Measurements from ENCODE around the gene EFR3B.
"Not testable (repeated sequence)": the region's sequence is repeated elsewhere in the genome, so short reads cannot be mapped to it uniquely, and the experiment has no call there.

Gene EFR3B

GRCh38 chr2:25041928-25042320, at the start of gene EFR3B:
Gene EFR3B, plus strand, starts transcription at chr2:25042076. Its CDS starts 237 bp downstream, at chr2:25042313.
- peak; percentile 86 for DNase-seq (ENCODE audit: low spot score)

- no peak for DNase-seq (ENCODE audit: low spot score)
Observed at GRCh38 chr2:24993406-24994145, 48.3 kb upstream of the EFR3B start.

GRCh38 chr2:24994146-24994724, 47.6 kb upstream of the EFR3B start:
- DNase-seq (ENCODE audit: low spot score) = no peak

GRCh38 chr2:24999097-24999496, 42.8 kb upstream of the EFR3B start:
- DNase-seq (ENCODE audit: low spot score) = not testable (repeated sequence)

GRCh38 chr2:25000036-25000435, 41.8 kb upstream of the EFR3B start:
- no peak for DNase-seq (ENCODE audit: low spot score)

- no peak for DNase-seq (ENCODE audit: low spot score)
Observed at GRCh38 chr2:25000503-25001324, 41.2 kb upstream of the EFR3B start.

GRCh38 chr2:25001325-25001637, 40.6 kb upstream of the EFR3B start:
- no peak for DNase-seq (ENCODE audit: low spot score)

GRCh38 chr2:25002066-25002465, 39.8 kb upstream of the EFR3B start:
- DNase-seq (ENCODE audit: low spot score) = no peak

GRCh38 chr2:25009954-25010353, 31.9 kb upstream of the EFR3B start:
- no peak for DNase-seq (ENCODE audit: low spot score)

- not testable (repeated sequence) for DNase-seq (ENCODE audit: low spot score)
Observed at GRCh38 chr2:25011342-25011741, 30.5 kb upstream of the EFR3B start.

- DNase-seq (ENCODE audit: low spot score) = no peak
Observed at GRCh38 chr2:25014631-25015030, 27.2 kb upstream of the EFR3B start.

GRCh38 chr2:25018681-25019080, 23.2 kb upstream of the EFR3B start:
- peak; percentile 29 for DNase-seq (ENCODE audit: low spot score)

GRCh38 chr2:25021791-25022362, 20.0 kb upstream of the EFR3B start:
- DNase-seq (ENCODE audit: low spot score) = no peak

GRCh38 chr2:25023333-25023732, 18.5 kb upstream of the EFR3B start:
- no peak for DNase-seq (ENCODE audit: low spot score)

- no peak for DNase-seq (ENCODE audit: low spot score)
Observed at GRCh38 chr2:25025229-25026007, 16.5 kb upstream of the EFR3B start.

- no peak for DNase-seq (ENCODE audit: low spot score)
Observed at GRCh38 chr2:25026008-25026530, 15.8 kb upstream of the EFR3B start.

- DNase-seq (ENCODE audit: low spot score) = no peak
Observed at GRCh38 chr2:25029183-25029554, 12.7 kb upstream of the EFR3B start.

GRCh38 chr2:25030702-25031101, 11.2 kb upstream of the EFR3B start:
- DNase-seq (ENCODE audit: low spot score) = no peak

- DNase-seq (ENCODE audit: low spot score) = no peak
Observed at GRCh38 chr2:25032094-25032493, 9.8 kb upstream of the EFR3B start.

GRCh38 chr2:25032901-25033300, 9.0 kb upstream of the EFR3B start:
- no peak for DNase-seq (ENCODE audit: low spot score)

GRCh38 chr2:25034081-25034480, 7.8 kb upstream of the EFR3B start:
- DNase-seq (ENCODE audit: low spot score) = no peak

All from HuH-7 (cell line).